EH (cell line): ENCODE measurements around the gene CACNA2D3.

Experiments
- DNase-seq: peaks from one replicate; pipeline ENCODE4 v3.0.0-alpha.2; 2015; ENCODE audit warnings: low read depth

CACNA2D3 gene

DNA sequence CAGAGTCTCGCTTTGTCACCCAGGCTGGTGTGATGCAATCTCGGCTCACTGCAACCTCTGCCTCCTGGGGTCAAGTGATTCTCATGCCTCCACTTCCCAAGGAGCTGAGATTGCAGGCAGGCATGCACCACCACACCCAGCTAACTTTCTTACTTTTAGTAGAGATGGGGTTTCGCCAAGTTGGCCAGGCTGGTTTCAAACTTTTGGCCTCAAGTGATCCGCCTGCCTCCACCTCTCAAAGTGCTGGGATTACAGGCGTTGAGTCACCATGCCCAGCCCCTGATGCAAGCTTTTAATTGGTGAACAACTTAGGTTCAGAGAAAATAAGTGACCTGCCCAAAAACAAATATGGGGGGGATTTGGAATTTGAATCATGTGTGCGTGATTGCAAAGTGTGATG lies 559.4 kb downstream of the CACNA2D3 start:
- DNase-seq = no peak

DNA sequence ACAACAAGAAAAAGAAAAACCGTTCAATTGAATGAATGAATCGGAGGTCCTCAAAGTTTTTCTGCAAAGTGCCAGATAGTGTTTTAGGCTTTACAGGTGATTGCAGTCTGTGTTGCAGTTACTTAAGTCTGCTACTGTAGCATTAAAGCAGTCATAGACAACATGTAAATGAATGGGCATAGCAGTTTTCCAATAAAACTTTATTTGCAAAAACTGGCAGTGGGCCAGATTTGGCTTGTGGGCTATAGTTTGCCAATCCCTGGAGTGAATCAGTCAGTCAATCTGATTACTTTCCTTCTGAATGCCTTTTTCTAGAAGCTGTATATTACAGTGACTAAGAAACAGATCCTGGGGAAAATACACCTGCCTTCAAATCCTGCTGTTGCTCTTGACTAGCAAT lies 562.9 kb downstream of the CACNA2D3 start:
- no peak for DNase-seq

- DNase-seq = no peak
Measured at GRCh38 chr3:54691289-54691771, 569.0 kb downstream of the CACNA2D3 start.

GRCh38 chr3:54696313-54696712 lies 574.0 kb downstream of the CACNA2D3 start:
- DNase-seq = peak; percentile 1

DNA sequence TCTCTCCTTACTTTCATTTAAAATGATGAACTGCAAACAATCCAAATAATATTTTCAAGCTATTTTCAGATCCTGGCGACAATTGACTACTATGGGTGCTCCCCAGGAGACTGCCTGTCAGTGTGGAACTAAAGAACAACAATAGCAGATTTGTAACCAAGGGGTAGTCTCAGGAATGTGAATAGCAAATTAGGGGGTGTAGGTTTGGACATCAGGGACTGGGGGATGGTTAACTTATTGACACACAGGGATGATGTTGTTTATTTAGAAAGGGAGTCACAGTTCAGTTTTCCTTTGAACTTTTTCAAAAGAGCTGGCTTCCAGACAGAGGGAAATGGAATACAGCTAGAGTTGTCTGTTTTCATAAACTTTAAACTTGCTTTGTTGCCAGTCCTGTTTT lies 575.7 kb downstream of the CACNA2D3 start:
- no peak for DNase-seq

- no peak for DNase-seq
Measured at GRCh38 chr3:54703923-54704322, 581.6 kb downstream of the CACNA2D3 start.

DNA sequence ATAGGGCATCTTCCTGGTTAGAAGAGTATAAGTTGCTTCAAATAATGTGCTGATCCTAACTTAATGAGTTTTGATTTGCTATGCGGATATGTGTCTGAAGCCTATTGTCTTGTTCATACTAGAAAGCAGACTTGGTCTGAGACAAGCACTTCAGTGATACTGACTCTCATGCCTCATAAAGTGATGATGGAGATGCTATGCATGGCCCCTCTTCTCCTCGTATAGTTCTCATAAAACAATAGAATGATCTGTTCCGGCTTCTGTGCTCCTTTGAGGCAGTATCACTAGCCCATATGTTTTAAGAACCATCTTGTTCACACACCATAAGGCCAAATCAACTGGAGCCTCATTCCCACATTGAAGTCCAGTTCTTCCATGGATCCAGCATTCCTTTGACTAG lies 583.4 kb downstream of the CACNA2D3 start:
- DNase-seq = no peak

- no peak for DNase-seq
Measured at GRCh38 chr3:54706738-54707137, 584.4 kb downstream of the CACNA2D3 start.

GRCh38 chr3:54709785-54710184 lies 587.4 kb downstream of the CACNA2D3 start:
- no peak for DNase-seq

DNA sequence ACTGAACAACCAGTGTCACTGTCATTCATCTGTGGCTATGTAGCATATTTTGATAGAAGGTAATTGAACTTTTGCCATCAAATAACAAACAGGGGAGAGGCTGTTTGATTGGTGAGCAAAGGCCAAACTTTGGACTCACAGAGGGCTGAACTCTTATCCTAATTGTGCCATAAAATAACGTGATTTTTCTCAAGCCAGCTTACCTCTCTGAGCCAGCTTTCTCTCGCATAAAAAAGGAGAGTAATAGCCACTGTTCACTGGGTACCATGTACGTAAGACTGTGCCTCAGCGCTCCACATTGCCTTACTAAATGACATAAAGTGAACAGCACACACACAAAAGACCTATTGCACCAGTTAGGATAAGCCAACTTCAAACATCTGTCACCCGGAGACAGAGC lies 588.6 kb downstream of the CACNA2D3 start:
- DNase-seq = no peak

DNA sequence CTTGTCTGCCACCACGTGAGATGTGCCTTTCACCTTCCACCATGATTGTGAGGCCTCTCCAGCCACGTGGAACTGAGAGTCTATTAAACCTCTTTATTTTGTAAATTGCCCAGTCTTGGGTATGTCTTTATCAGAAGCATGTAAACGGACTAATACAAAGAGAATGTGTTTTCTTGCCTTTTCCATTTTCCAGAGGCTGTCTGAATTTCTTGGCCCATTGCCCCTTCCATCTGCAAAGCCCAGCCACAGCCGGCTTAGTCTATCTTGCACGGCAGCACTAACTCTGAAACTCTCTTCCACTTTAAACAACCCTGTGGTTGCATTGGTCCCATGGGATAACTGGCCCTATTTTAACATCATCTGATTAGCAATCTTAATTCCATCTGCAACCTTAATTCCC lies 590.2 kb downstream of the CACNA2D3 start:
- no peak for DNase-seq

DNA sequence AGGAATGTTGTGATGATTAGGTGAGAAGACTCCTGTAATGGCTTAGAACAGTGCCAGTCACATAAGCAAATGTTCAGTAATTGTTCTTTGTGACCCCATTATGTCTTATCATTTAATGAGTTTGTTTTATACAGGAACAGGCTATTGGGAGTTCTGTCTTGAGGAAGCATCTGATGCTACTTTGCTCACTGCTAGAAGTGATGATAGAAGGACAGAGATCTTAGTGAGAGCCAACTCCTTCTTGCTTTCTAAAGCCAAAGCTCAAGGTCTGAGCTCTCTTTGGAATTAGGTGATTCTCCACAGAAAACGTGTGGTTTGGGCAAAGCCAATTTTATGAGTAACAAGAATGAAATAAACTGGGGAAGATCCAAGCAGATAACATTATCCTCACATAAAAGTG lies 590.7 kb downstream of the CACNA2D3 start:
- no peak for DNase-seq

- no peak for DNase-seq
Measured at GRCh38 chr3:54713455-54713854, 591.1 kb downstream of the CACNA2D3 start.

- no peak for DNase-seq
Measured at GRCh38 chr3:54714035-54714434, 591.7 kb downstream of the CACNA2D3 start.

DNA sequence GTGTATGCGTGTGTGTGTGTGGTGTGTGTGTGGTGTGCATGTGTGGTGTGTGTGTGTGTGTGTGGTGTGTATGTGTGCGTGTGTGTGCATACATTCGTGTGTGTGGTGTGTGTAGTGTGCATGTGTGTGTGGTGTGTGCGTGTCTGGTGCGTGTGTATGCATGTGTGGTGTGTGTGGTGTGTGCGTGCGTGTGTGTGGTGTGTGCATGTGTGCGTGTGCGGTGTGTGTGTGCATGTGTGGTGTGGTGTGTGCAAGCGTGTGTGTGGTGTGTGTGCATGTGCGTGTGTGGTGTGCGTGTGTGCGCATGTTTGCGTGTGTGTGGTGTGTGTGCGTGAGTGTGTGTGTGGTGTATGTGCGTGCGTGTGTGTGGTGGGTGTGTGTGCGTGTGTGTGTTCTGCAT lies 595.2 kb downstream of the CACNA2D3 start:
- no peak for DNase-seq

DNA sequence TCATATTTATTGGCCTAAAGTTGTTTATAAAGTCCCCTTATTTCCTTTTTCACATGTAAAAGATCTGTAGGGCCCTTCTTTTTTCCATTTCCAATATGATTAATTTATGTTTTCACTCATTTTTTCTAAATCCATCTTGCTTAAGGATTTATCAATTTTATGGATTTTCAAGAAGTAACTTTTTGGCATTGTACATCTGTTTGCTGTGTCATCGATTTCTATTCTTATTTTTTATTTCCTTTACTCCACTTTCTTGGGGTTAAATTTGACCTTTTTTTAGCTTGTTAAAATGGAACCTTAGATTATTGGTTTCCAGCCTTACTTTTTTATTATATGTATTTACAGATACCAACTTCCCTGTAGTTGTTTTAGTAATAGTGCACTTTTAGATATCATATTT lies 597.6 kb downstream of the CACNA2D3 start:
- DNase-seq = no peak

GRCh38 chr3:54720604-54721003 lies 598.3 kb downstream of the CACNA2D3 start:
- no peak for DNase-seq

DNA sequence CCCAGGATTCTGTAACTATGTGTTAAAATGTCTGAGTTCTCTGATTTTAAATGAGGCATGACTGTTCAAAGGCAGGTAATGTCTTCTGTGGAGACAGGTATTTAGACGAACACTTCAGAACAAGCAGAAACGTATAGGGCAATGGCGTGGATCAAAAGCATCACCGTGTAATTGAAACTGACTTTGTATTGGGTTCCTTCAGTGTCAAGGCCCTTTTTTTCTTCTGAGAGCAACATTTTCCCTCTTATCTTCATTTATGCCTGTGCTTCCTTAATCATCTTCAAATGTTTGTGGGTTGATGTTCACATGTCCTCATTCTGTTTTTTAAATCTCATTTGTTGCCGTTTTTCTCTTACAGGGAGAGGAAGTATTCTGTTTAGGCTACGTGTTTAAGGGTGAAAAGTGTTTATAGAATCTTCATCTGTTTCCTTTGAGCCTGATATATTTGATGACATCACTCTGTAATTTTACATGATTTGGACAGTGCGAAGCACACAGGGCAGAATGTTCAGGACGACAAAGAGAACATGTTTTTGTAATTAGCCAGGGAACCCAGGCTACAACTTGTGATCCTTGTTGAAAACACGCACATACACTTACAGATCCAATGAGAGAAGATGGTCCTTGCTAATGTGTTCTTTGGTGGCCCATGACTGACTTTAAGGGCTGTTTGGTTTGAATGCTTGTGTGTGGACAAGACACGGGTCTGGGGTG lies 609.5 kb downstream of the CACNA2D3 start:
- peak; percentile 18 for DNase-seq

- no peak for DNase-seq
Measured at GRCh38 chr3:54733106-54734006, 611.0 kb downstream of the CACNA2D3 start.

DNA sequence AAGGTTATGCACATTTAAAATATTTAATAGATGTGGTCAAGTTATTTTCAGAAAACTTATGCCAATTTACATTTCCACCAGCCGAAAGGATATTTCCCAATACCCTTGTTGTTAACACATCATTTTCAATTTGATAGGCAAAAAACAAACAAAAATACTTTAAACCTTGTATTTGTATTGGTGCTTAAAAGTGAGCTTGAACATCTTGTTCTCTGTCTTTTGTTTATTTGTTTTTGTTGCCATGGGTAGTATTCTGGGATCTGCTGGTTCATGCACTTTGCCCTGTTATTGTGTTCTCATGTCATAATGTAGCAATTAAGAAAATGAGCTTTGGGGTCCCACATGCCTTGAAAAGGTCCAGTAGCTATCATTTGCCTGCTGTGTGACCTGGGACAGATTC lies 614.1 kb downstream of the CACNA2D3 start:
- no peak for DNase-seq

DNA sequence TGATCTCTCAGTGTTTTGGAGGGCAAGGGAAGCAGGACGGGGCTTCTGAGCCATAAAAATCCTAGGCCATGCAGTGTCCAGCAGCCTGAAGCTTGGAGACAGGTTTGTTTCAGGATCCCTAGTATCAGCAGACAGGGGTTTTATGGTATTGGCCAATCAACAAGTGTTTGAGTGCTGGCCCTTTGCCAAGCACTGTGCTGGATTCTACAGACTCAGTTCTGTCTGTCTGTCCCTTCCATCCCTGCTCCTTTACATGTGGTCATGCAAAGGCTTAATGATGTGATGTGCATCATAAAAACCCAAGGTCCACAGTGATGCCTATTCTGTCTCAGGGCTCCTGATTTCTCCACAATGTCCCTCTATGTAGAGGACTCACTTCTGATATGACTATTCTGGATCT lies 621.4 kb downstream of the CACNA2D3 start:
- no peak for DNase-seq

- DNase-seq = no peak
Measured at GRCh38 chr3:54744291-54744690, 621.9 kb downstream of the CACNA2D3 start.

GRCh38 chr3:54745843-54746242 lies 623.5 kb downstream of the CACNA2D3 start:
- no peak for DNase-seq
